ENCODE results near the gene KRT74. TPM values are rescaled to one million over a fixed set of nuclear protein-coding genes. Genes with fewer than 3 reads are reported as not detected.

Gene KRT74
- total RNA-seq, 2 donors from 2014 or later, result 2.9 TPM; not detected in 1

DNA sequence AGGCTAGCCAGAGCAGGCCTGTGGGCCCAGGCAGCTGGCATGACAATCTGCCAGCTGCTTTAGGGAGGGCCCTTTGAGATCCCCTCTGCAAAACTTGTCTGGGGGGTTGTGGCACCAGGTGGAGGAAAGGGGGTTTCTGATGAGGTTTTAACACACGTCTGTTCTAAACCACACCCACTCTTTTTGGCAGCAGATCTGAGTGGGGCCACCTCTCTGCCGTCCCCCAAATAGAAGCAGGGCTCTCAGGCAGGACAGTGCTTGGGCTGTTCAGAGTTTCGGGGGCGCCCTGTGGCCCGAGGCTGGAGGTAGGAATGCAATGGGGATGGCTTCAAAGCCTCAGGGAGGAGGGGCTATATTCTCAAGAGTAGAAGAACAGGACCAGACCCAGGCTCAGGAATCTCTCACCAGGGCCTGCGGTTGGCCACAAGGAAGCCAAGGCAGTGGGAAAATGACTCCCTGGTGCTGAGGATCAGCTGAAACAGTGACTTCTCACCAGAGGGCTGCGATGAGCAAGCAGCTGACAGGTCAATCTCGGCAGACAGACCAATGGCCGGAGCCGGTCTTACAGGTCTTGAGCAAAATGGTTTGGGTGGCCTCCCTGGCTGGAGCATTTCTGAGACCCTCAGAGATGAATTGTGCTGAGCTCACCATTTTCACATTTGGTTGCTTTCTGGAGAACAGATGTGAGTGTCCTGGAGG lies 51.9 kb downstream of the KRT74 start:
- Histone ChIP-seq H3K4me3 (no peak overlapping the region), H3K27ac (no peak overlapping the region), H3K27me3 (no peaks in the 10 kb centered on the region), H3K9me3 (no peaks in the 10 kb centered on the region), H3K36me3 (no peaks in the 10 kb centered on the region), H3K4me1 (no peaks in the 10 kb centered on the region)
- no peak for TF ChIP-seq CTCF (IDR thresholded peaks at IDR 0.05)
- DNase-seq (ENCODE audit: low spot score), result peak; percentile 55

DNA sequence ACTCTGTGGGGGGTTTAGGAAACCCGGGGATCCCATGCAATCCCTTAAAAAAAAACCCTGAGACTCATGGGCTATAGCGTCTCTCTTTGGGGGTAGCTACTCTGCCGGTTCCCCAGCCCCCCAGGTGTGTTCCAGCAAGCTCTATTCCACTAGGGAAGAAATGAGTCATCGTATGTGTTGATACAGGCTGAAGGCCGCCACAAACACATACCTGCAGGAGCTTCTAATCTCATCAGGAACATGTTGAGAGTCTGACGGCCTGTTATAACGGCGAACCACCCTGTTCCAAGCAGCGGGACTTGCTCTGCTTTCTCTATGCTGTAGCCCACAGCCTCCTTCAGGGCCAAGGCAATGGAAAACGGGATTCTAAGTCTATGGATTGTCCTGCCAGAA lies 52.5 kb downstream of the KRT74 start:
- Histone ChIP-seq H3K27ac (no peak overlapping the region), H3K9me3 (no peaks in the 10 kb centered on the region), H3K36me3 (no peaks in the 10 kb centered on the region), H3K4me1 (no peaks in the 10 kb centered on the region), H3K27me3 (no peaks in the 10 kb centered on the region), H3K4me3 (no peak overlapping the region)
- peak; percentile 54 for DNase-seq (ENCODE audit: low spot score)
- no peak for TF ChIP-seq CTCF (IDR thresholded peaks at IDR 0.05)

GRCh38 chr12:52519826-52520662 lies 53.6 kb downstream of the KRT74 start, which contains the start of gene KRT5:
Gene KRT5, minus strand, starts transcription at chr12:52520394. Its CDS starts 98 bp downstream, at chr12:52520296.
- H3K9me3 ChIP-seq, result no peaks in the 10 kb centered on the region
- TF ChIP-seq CTCF (IDR thresholded peaks at IDR 0.05), result no peak
- H3K36me3 ChIP-seq, result no peaks in the 10 kb centered on the region
- DNase-seq (ENCODE audit: low spot score), result peak; percentile 44
- no peak within 1 kb of the TSS for H3K27ac ChIP-seq
- H3K27me3 ChIP-seq, result no peaks in the 10 kb centered on the region
- H3K4me1 ChIP-seq, result no peaks in the 10 kb centered on the region
- H3K4me3 ChIP-seq, result no peak within 1 kb of the TSS

GRCh38 chr12:52519387-52519703 lies 54.3 kb downstream of the KRT74 start:
- DNase-seq (ENCODE audit: low spot score), result no peak
- TF ChIP-seq CTCF (IDR thresholded peaks at IDR 0.05), result no peak
- Histone ChIP-seq H3K4me1 (no peaks in the 10 kb centered on the region), H3K27ac (no peak overlapping the region), H3K36me3 (no peaks in the 10 kb centered on the region), H3K4me3 (no peak overlapping the region), H3K27me3 (no peaks in the 10 kb centered on the region), H3K9me3 (no peaks in the 10 kb centered on the region)

DNA sequence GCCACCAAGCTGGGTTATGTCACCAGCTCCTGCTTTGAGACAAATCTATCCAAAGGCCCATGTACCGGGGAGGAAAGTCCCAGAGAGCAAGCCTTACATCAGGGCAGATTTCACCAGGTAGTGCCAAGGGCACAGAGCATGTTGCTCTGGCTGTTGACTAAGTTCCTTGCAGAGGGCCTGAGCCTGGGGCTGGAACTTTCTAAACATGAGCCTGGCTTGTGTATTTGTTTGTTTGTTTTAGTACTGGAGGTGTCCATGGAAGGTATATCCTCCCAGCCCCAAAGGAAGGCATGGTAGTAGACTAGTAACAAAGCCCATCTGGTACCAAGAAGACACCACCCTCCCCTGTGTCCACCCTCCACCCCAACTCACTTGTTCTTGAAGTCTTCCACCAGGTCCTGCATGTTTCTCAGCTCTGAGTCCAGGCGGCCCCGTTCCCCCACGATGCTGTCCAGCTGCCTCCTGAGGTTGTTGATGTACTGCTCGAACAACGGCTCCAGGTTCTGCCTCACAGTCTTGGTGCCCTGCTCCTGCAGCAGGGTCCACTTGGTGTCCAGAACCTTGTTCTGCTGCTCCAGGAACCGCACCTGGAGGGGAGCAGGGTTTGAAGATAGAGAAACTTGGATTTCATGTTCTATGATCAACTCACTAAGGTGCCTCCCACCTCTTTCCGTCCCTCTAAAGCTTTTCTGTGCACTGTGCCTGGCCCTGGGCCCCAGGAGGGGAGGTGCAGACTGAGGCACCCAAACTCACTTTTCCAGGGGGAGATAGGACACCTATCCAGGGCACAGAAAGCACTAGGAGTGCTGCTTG lies 54.9 kb downstream of the KRT74 start:
- no peak overlapping the region for H3K4me3 ChIP-seq
- H3K9me3 ChIP-seq, result no peaks in the 10 kb centered on the region
- no peak overlapping the region for H3K27ac ChIP-seq
- H3K27me3 ChIP-seq, result no peaks in the 10 kb centered on the region
- no peaks in the 10 kb centered on the region for H3K4me1 ChIP-seq
- peak; percentile 50 for DNase-seq (ENCODE audit: low spot score)
- no peaks in the 10 kb centered on the region for H3K36me3 ChIP-seq
- TF ChIP-seq CTCF (IDR thresholded peaks at IDR 0.05), result no peak

Data from right atrium auricular region (tissue), 2 donors.